Liver (tissue), 3 donors: ENCODE data around the gene HDAC5.

ENCODE experiments used
- EGR1 ChIP-seq, 2 donors: IDR thresholded peaks; 2 replicates each; pipeline ENCODE4 v1.6.1; 2016 to 2018; ENCODE audit warnings: antibody characterized with exemption in 2 of 2, low read depth in 2 of 2
- FOXA2 ChIP-seq: IDR thresholded peaks from 2 replicates; pipeline ENCODE4 v1.6.1; 2016; ENCODE audit warnings: antibody characterized with exemption
- NR2F2 ChIP-seq: IDR thresholded peaks from 2 replicates; pipeline ENCODE4 v1.6.1; 2016; ENCODE audit warnings: antibody characterized with exemption
- RAD21 ChIP-seq, 2 donors: IDR thresholded peaks; 2 replicates each; pipeline ENCODE4 v1.6.1; 2016; ENCODE audit warnings: antibody characterized with exemption in 2 of 2, mild to moderate bottlenecking in 2 of 2
- TF ChIP-seq, protein P1 (sequence below): fragments of 150-350 bp; IDR thresholded peaks from 2 replicates; pipeline ENCODE4 v1.5.1; 2017; ENCODE audit warnings: improper control_type of control experiment, low read depth, low read length; ENCODE audit not compliant: missing input control
- TF ChIP-seq, protein P2 (sequence below): IDR thresholded peaks from 2 replicates; pipeline ENCODE4 v1.6.1; 2016; ENCODE audit warnings: antibody characterized with exemption
- TF ChIP-seq, protein P3 (sequence below): IDR thresholded peaks from 2 replicates; pipeline ENCODE4 v1.6.1; 2016; ENCODE audit warnings: antibody characterized with exemption, mild to moderate bottlenecking
- donor health status: healthy.
- donor health status: healthy.

DNA sequence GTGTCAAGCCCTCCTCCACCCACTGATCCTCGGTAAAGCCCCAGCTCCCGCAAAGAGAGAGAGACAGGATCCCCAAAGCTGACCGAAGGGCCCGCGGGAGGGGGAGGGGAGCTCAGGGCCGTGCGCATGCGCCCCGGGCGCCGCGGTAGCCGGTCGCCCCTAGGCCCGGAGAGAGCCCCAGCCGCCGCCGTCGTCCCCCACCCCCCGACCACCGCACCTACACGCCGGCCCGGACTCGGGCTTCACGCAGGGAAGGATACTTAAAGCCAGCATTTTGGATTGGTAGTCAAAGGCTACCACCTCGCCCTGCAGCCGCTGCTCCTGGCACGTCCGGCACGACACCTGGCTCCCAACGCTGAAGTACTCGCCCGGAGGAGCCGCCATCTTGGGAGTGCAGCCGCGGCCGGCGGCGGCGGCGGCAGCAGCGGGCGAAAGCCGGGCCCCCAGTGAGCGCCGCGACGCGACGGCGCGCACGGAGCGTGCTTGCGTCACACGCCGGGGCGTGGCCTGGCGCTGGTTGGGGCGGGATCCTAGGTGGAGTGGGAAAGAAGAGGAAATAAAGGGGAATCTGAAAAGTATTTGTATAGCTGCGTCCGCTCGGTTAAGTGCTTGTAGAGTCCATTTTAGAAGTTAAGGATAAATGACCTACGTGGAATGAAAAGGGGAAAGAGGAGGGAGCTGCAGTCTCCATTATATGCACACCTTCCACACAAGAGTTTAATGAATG is 57.1 kb downstream of the HDAC5 start, which contains the start of gene LSM12:
- TF ChIP-seq RAD21 (IDR thresholded peaks at IDR 0.05) = no peak
- TF ChIP-seq, protein P1, sequence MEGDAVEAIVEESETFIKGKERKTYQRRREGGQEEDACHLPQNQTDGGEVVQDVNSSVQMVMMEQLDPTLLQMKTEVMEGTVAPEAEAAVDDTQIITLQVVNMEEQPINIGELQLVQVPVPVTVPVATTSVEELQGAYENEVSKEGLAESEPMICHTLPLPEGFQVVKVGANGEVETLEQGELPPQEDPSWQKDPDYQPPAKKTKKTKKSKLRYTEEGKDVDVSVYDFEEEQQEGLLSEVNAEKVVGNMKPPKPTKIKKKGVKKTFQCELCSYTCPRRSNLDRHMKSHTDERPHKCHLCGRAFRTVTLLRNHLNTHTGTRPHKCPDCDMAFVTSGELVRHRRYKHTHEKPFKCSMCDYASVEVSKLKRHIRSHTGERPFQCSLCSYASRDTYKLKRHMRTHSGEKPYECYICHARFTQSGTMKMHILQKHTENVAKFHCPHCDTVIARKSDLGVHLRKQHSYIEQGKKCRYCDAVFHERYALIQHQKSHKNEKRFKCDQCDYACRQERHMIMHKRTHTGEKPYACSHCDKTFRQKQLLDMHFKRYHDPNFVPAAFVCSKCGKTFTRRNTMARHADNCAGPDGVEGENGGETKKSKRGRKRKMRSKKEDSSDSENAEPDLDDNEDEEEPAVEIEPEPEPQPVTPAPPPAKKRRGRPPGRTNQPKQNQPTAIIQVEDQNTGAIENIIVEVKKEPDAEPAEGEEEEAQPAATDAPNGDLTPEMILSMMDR = no peak
- TF ChIP-seq, protein P2, sequence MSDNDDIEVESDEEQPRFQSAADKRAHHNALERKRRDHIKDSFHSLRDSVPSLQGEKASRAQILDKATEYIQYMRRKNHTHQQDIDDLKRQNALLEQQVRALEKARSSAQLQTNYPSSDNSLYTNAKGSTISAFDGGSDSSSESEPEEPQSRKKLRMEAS = no peak
- TF ChIP-seq, protein P3, sequence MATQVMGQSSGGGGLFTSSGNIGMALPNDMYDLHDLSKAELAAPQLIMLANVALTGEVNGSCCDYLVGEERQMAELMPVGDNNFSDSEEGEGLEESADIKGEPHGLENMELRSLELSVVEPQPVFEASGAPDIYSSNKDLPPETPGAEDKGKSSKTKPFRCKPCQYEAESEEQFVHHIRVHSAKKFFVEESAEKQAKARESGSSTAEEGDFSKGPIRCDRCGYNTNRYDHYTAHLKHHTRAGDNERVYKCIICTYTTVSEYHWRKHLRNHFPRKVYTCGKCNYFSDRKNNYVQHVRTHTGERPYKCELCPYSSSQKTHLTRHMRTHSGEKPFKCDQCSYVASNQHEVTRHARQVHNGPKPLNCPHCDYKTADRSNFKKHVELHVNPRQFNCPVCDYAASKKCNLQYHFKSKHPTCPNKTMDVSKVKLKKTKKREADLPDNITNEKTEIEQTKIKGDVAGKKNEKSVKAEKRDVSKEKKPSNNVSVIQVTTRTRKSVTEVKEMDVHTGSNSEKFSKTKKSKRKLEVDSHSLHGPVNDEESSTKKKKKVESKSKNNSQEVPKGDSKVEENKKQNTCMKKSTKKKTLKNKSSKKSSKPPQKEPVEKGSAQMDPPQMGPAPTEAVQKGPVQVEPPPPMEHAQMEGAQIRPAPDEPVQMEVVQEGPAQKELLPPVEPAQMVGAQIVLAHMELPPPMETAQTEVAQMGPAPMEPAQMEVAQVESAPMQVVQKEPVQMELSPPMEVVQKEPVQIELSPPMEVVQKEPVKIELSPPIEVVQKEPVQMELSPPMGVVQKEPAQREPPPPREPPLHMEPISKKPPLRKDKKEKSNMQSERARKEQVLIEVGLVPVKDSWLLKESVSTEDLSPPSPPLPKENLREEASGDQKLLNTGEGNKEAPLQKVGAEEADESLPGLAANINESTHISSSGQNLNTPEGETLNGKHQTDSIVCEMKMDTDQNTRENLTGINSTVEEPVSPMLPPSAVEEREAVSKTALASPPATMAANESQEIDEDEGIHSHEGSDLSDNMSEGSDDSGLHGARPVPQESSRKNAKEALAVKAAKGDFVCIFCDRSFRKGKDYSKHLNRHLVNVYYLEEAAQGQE = no peak
- peak; percentile 4 for TF ChIP-seq NR2F2
- TF ChIP-seq EGR1 (IDR thresholded peaks at IDR 0.05; ENCODE audit: low read depth in 2 of 2) = no peak
- no peak for TF ChIP-seq FOXA2
